ENCODE measurements around the gene SH3BGRL3.
A peak's percentile ranks its signal among the peaks of the same experiment; 100 is the strongest.
"Not testable (repeated sequence)": the region's sequence is repeated elsewhere in the genome, so short reads cannot be mapped to it uniquely, and the experiment has no call there.

The SH3BGRL3 gene

DNA sequence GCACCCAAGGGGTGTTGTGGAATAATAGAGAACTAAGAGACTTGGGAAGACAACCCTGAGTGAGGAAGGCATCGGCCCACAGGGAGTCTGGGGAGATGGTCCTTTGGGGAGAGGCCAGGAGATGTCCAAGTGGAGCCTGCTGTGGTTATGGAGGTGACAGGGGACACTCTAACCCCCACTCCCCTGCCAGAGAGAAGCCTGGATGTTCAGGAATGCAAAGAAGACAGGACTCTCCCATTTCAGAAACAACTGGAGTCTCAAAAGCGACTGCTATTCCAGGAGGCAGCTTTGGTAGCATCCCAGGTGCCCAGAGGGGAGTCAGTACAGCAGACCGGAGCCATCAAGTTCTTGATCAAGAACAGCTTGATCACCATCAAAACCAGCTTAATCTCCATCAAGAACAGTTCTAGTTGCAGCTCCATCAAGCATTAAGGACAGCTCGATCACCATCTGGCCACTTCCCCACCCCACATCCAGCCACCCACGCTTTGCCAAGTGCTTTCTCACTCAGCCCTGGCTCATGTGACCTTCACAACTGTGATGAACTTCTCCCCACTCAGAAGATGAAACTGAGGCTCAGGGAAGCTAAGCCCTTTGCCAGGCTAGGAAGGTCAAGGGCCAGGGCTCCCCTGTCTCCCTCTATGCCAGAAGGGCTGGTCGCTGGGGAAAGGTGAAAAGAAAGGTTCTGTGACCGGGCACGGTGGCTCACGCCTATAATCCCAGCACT is 38.6 kb downstream of the SH3BGRL3 start:
- DNase-seq: no peak

DNA sequence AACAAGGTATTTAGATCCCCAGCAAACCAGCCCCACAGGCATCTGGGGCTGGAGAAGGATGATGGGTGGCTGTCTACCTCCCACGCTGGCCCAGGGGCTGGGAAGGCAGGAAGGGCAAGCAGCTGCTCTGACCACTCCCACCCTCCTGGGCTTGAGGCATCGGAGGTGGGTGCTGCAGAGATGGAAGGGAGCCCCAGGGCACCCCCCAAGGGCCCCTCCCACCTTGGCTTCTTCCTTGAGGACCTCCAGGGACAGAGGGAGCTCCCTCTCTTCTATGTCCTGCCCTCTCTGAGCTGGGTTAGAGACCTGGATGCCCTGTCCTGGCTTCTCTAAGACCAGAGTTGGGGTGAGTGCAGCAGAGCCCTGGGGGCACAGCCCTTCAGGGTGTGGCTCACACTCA is 41.0 kb downstream of the SH3BGRL3 start:
- DNase-seq: no peak

DNA sequence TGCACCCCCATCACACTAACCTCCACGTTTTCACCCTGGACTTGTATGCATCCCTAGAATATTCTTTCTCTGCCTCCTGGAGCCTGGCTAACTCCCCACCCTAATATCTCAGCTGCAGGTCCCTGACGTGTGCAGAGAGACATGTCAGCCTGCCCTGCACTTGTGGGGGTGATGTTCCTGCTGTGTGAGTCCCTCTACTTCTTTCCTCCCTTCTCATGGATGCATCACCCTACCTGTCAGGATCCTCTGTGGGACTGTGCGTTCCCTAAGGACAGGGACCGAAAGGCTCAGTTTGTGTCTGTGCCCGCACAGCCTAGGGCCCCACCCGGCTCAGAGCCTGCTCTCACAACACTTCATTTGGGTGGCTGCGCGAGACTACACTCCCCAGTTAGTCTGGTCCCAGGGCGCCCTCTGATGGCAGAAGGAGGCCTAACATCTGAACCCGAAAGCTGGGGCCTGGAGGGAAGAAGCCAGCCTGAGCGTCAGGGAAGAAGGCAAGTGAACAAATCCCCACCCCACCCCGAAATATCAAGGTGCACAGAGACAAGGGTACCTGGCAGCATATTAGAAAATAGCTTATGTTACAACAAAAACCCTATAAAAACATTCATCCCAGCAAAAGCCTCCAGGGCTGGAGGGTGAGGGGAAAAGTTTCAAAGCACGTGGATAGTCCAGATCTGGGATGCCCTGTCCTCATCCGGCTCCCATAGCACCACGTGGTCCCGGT is 41.6 kb downstream of the SH3BGRL3 start:
- peak; percentile 83 for DNase-seq

DNA sequence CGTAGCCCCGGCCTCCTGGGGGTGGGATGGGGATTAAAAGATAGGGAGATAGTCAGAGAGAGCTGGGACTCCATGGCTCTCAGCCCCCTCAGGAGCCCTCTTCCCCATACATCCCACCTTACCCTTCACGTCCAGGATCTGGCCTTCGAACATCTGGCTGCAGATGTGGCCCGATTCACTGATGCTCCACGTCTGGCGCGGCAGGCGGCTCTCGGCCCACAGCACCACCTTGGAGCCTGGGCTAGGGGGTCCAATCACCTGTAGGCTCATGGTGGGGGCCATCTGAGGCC is 42.1 kb downstream of the SH3BGRL3 start:
- no peak for DNase-seq

DNA sequence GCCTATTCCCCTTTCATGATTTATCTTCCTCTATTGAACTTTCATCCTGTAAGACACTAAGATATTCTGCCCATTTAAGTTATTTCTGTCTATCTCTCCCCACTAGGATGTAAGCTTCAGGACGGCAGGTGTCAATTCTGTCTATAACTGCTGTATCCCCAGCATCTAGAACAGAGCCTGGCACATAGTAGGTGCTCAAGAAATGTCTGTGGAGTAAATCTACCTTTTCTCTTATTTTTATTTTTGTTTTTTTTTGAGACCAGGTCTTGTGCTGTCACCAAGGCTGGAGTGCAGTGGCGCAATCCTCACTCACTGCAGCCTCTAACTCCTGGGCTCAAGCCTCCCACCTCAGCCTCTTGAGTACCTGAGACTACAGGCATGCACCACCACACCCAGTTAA is 43.5 kb downstream of the SH3BGRL3 start:
- no peak for DNase-seq

DNA sequence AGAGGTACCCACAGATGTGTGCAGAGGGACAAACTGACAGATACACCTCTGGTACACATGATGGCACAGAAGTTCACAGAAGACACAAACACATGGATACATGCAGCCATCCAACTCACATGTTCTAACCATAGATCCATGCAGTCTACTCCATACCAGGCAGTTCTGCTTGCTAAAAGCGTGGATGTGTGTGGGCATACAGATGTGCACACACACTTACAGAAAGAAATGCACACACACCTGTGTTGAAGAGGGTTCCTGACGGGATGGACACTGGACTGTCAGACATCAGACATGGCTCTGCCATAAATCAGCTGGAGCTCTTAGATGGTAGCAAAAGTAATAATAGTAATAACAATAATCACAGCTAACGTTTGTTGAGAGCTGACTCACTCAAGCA is 44.7 kb downstream of the SH3BGRL3 start:
- no peak for DNase-seq

DNA sequence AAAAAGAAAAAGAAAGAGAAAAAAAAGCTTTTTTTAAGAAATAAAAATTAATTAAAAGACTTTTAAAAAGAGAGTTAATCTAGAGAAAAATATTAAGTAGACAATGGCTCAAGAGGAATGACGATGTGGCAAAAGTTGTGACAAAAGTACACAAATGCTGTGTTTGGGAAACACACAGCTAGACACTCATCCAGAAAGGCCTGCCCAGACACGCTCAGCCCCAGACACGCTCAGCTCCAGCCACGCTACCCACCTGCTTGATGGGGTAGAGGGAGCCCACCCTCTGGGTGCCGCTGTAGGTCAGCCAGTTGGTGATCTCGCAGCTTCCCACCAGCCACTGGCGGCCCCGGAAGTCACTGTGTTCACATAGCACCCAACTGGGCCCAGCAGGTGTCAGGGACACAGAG is 48.1 kb downstream of the SH3BGRL3 start:
- peak; percentile 32 for DNase-seq

DNA sequence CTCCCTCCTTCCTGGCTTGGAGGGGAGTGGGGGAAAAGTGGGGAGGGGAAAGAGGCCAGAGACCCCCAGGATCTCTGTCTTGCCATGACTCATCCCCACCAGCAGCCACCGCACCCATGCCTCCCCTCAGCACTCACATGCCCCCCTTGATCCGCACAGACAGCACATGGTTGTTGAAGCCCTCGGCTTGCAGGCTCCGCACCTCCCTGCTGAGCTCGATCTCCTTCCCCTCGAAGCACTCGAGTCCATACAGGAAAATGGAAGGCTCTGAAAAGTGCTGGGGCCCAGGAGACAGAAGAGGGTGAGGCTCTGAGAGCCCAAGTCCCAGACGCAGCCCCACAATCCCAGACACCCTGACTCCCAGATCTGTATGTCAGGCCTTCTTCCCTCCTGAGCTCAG is 48.7 kb downstream of the SH3BGRL3 start:
- no peak for DNase-seq

DNA sequence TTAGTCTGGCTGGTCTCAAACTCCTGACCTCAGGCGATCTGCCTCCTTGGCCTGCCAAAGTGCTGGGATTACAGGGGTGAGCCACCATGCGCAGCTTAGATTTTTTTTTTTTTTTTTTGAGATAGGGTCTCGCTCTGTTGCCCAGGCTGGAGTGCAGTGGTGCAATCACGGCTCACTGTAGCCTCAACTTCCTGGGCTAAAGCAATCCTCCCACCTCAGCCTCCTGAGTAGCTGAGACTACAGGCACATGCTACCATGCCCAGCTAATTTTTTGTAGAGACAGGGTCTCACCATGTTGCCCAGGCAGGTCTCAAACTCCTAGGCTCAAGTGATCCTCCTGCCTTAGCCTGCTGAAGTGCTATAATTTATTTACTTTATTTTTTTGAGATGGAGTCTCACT is 49.5 kb downstream of the SH3BGRL3 start:
- DNase-seq: not testable (repeated sequence)

DNA sequence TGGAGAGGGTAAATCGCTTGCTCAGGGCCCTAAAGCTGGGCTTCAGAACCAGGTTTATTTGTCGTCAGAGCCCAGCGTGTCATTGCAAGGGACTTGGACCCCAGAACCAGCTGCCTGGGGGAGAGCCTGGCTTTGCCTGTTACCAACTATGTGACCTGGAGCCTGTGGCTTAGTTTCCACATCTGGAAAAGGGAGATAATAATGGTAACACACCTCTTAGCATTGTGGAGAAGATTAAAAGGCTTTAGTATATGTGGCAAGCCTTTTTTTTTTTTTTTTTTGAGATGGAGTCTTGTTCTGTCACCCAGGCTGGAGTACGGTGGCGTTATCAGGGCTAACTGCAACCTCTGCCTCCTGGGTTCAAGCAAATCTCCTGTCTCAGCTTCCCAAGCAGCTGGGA is 50.4 kb downstream of the SH3BGRL3 start:
- DNase-seq: no peak

Measured in NCI-H2107 (cell line).